CD4-positive, alpha-beta T cell treated with Interleukin-6 for 4 hours (primary cell): ENCODE results near the gene RASSF6.
"Not testable (repeated sequence)": the region's sequence is repeated elsewhere in the genome, so short reads cannot be mapped to it uniquely, and the experiment has no call there.

Experiments
- DNase-seq: peaks from one replicate; pipeline ENCODE4 v3.0.0-alpha.2; 2020; ENCODE audit warnings: mixed read lengths

The RASSF6 gene

DNA sequence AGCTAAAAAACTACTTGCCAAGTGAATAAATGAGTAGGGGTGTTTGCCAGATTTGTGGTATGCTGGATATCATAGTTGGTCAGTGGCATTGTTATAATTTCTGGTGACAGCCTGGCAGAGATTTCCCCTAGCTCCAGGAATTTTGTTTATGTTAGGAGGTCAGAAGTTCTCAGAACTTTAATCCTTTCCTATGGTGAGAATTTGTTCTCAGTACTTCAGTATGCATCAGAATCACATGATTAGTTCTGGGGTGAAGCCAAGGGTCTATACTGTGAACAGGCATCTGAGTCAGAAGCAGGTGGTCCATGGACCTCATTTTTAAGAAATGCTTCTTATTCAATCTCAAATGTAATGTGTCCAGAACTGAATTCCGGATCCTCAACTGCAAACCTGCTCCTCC lies 10.5 kb downstream of the RASSF6 start:
- DNase-seq = no peak

GRCh38 chr4:73608689-73609594 lies 11.3 kb downstream of the RASSF6 start:
- DNase-seq = no peak

DNA sequence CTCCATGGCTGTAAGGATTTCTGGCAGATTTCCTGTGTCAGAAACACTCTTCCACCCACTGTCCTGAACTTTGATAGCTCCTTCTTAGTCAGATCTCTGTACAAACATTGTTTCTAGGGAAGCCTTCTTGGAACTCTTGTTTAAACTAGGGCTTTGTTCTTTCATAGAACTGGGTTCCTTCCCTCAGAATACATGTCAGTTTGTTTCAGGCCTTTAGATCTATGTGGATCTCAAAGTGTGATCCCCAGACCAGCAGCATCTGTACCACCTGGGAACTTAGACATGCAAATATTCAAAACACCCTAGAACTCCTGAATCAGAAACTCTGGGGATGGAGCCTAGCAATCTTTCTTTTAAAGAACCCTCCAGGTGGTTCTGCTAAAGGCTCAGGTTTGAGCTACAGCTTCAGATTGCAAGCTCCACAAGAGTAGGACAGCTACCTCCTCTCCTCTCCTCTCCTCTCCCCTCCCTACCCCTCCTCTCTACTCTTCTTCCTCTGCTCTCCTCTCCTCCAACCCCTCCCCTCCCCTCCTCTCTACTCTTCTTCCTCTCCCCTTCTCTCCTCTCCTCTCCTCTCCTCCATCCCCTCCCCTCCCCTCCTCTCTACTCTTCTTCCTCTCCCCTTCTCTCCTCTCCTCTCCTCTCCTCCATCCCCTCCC lies 12.7 kb downstream of the RASSF6 start:
- no peak for DNase-seq

- DNase-seq = no peak
Measured at GRCh38 chr4:73606465-73606974, 13.7 kb downstream of the RASSF6 start.

DNA sequence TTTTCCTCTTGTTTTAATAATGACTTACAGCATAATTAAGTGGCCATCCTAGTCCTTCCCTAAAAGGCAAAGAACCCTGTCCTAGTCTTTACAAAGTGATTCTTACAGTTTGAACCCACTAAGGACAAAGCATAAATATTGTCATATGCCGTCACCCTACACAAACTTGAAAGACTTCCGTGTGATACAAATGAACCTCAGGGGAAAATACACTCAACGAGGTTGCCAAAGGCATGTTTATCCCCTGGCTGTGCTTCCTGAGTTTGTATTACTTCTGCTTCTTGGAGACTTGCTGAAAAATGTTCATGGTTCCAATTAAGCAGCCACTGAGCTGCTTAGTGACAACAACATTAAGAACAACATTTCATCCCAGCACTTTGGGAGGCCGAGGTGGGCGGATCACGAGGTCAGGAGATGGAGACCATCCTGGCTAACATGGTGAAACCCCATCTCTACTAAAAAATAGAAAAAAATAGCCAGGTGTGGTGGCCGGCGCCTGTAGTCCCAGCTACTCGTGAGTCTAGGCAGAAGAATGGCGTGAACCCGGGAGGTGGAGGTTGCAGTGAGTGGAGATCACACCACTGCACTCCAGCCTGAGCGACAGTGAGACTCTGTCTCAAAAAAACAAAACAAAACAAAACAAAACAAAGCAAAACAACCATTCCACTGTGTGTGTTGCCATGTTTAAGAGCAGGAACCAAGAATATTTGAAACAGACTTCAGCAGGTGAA lies 16.2 kb downstream of the RASSF6 start:
- DNase-seq = no peak

DNA sequence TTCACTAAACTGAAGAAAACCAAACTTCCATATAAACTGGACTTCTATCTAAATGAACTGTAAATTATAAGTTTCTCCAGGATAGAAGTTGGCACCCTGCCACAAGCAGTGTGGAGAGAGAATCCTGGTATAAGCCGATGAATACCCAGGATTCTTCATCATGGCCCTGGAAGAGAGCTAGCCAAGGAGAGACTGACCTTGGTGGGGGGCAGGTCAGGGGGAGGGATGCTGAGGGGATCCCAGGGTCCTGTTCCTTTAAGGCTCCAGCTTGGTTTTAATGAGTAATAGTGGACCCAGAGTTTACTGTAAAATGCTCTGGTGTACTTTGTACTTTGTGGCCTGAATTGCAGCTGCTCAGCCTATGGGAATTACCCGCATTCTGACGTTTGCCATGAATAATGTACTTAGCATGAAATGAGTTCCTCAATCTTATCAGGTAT lies 16.9 kb downstream of the RASSF6 start:
- DNase-seq = no peak

- DNase-seq = no peak
Measured at GRCh38 chr4:73600954-73601353, 19.3 kb downstream of the RASSF6 start.

GRCh38 chr4:73599182-73599581 lies 21.1 kb downstream of the RASSF6 start:
- no peak for DNase-seq

GRCh38 chr4:73597594-73597993 lies 22.6 kb downstream of the RASSF6 start:
- DNase-seq = no peak

- not testable (repeated sequence) for DNase-seq
Measured at GRCh38 chr4:73597183-73597582, 23.1 kb downstream of the RASSF6 start.

- DNase-seq = no peak
Measured at GRCh38 chr4:73596001-73596400, 24.2 kb downstream of the RASSF6 start.

DNA sequence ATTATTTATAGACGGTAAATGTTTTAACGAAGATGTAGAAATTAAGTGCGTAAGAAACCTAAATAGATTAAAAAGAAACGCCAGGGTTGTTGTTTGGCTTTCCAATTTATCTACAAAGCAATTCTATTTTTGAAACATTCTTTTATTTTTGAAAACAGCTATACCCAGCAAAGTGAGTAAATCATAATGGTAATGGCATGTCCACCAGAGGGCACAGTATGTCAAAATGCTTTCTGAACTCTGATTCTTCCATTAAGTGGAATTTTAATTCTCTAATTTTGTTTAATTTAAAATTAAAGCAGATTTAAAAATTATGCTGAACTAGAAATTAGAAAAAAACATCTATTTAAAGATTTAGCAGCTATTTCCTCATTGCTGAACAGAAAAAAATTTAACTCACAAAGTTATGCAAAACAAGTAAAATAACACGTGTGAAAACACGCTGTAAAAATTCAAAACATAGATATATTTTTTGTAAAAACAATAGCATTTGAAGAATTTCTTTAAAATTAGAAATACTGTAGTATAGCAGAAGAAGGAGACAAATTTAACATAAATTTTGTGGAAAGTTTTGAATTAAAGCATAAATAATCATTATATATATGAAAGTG lies 26.5 kb downstream of the RASSF6 start:
- peak; percentile 7 for DNase-seq

GRCh38 chr4:73589887-73590801 lies 30.1 kb downstream of the RASSF6 start:
- DNase-seq = no peak

DNA sequence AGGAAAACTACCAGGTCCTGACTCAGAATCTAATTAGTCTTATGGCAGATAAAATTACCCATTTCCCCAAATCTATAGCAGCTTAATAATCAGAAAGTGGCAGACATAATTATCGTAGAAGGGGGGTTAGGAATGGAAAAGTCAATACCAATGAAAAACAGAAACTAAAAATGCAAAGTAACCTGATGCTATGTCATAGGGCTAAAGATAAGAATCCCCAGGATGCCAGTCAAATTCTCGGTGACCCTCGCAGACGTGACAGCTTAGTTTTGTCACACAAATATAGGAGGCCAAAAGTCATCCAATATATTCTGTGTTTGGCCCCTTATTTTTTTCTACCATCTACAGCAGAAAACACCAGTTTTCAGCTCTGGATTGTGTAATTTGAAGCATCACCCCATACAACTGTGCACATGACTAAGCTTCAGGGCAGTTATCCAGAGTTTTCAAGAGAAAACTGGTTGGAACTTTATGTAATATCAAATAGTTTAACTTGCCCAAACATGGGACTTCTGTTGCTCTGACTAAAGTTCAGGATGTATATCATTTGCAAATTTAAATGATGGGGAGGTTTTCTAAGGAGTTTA lies 30.9 kb downstream of the RASSF6 start:
- no peak for DNase-seq

GRCh38 chr4:73588613-73589012 lies 31.6 kb downstream of the RASSF6 start:
- DNase-seq = no peak

- no peak for DNase-seq
Measured at GRCh38 chr4:73586666-73587065, 33.6 kb downstream of the RASSF6 start.

- DNase-seq = no peak
Measured at GRCh38 chr4:73586040-73586439, 34.2 kb downstream of the RASSF6 start.

- no peak for DNase-seq
Measured at GRCh38 chr4:73585345-73585744, 34.9 kb downstream of the RASSF6 start.

DNA sequence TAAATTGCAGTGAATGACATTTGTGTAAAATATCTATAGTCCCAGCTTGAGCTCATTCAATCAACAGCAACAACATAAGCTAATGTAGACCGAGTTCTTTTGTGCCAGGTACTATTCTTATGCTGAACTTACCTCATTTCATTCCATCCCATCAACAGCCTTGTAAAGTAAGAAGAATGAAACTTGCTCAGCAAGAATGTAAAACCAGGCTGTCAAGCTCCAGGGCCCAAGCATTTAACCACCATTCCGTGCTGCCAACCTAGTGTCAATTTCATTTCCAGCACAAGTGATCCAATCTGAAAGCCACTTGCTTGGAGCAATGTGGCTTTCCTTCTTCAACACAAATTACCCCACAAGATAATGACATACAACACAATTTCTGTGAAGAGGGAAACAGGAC lies 36.6 kb downstream of the RASSF6 start:
- DNase-seq = no peak

DNA sequence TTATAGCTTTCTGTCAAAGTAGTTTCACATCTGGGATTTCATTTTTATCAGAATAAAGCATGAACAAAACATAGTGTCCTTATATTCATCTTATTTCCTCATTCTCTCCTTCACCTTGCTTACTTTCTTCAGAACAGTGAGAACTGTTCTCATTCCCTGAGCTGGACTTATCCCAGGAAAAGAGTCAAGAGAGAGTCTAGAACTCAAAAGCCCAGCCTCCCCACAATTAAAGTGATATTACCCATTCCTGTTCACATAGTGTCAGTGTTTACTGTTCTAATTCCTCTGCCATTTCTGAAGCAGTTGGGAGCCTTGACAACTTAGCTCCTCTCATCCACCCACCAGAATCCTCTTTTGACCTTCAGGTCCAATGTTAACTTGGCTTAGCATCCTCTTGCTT lies 42.9 kb downstream of the RASSF6 start:
- no peak for DNase-seq

DNA sequence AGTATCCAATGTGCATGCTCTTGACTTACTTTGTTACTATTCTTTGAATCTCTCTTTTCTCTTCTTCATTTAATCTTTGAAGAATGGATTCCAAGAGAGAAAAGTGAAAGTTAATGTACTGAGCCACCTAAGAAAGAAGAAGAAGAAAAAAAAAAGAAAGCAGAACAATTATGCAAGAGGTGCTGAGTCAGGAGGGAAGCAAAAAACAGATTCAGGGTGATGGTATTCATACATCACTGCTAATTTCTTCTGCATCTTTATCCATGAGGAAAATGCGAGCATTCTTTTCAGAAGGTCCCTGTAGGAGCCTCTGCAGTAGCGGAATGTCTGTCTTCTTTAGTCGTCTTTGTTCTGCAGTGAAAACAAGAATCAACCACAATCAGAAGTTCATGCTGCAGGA lies 43.9 kb downstream of the RASSF6 start:
- DNase-seq = no peak
